NCI-H226 (cell line): ENCODE results near the gene GMEB1.

ENCODE experiments used
- DNase-seq: peaks from one replicate; pipeline ENCODE4 v3.0.0-alpha.2; 2015

The GMEB1 gene

DNA sequence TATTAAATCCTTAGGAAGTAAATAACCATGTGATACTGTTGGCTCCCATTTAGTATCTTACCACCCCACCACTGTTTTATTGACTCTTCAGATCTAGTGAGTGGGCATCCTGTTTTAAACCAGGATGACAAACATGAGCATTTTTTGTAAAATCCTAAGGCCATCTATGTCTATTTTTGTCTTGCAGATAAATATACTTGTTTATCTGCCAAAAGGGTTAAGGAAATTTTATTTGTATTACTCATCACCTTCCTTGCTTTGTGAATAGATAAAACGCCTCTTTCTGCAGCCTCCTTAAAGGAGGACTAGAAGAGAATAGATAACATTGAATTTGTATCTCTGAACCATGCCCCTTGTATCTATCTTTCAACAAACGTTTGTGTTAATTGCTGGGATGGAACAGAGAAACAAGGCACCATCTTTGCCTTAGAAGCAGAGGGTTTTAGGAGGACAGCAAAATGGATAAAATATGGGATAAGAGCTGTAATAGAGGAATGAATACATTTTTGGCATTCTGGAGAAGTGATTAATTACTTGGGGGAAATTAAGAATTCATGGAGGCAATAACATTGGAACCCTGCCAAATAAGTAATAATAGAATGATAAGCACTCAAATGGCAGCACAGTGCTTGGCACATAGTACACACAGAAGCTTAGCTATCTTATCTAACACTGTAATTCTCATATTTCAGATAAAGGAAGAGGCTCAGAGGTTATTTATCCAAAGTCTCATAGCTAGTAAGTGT lies 82.9 kb downstream of the GMEB1 start:
- peak; percentile 73 for DNase-seq

- no peak for DNase-seq
Measured at GRCh38 chr1:28755701-28756100, 87.1 kb downstream of the GMEB1 start.

GRCh38 chr1:28756846-28757245 lies 88.3 kb downstream of the GMEB1 start:
- no peak for DNase-seq

DNA sequence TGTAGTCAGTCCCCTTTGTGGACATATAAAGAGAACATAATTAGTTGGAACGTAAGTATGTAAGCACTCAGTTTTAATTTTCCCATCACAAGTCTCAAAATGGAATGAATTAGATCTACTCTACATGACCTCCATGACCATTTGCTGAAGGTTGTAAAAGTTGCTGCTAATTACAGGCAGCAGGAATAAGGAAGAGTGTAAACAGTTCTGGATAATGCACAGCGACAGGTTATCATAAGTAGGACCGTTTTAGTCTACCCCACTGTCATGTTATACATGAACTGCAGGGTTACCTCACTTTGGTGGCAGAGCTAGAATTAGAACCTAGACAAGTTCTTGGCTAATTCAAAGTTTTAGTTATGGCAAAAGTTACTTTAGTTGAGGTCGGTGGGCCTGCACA lies 89.8 kb downstream of the GMEB1 start:
- DNase-seq = no peak

DNA sequence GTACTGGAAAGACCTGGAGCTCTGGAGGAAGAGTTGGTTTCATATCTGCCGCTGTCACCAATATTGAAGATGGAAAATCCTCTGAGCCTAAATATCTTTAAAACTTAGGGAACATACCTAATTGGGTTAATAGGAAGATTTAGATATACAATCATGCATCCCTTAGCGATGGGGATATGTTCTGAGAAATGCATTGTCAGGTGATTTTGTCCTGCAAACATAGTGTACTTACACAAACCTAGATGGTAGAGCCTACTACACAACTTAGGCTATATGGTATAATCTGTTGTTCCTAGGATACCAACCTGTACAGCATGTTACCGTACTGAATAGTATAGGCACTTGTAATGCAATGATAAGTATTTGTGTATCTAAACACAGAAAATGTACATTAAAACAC lies 90.7 kb downstream of the GMEB1 start:
- no peak for DNase-seq

GRCh38 chr1:28761189-28761588 lies 92.6 kb downstream of the GMEB1 start:
- no peak for DNase-seq

DNA sequence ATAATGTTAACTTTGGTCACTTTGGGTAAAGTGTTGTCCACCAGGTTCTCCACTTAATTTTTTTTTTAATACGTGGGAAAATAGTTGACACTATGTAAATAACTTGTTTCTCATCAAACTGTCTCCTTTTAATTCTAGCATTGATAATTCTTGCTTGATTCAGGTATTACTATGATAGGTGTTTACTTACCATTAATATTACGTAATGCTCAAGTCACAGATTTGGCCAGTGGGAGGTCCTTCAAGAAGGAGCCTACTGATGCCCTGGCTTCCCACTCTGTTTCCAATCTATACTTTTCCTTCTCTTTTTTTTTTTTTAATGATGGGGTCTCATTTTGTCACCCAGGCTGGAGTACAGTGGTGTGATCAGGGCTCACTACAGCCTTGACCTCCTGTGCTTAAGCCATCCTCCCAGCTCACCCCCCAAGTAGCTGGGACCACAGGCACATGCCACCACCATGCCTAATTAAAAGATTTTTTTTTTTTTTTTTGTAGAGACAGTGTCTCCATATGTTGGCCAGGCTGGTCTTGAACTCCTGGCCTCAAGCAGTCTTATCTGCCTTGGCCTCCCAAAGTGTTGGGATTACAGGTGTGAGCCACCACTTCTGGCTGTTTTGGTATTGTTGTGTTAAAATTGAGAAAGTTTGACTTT lies 98.1 kb downstream of the GMEB1 start:
- no peak for DNase-seq
